NCI-H2171 (cell line): Measurements from ENCODE around the gene ANGPT4.

ENCODE experiments used
- DNase-seq: peaks from one replicate; lab custom pipeline; 2025; lab: John Stamatoyannopoulos, UW

ANGPT4 gene

DNA sequence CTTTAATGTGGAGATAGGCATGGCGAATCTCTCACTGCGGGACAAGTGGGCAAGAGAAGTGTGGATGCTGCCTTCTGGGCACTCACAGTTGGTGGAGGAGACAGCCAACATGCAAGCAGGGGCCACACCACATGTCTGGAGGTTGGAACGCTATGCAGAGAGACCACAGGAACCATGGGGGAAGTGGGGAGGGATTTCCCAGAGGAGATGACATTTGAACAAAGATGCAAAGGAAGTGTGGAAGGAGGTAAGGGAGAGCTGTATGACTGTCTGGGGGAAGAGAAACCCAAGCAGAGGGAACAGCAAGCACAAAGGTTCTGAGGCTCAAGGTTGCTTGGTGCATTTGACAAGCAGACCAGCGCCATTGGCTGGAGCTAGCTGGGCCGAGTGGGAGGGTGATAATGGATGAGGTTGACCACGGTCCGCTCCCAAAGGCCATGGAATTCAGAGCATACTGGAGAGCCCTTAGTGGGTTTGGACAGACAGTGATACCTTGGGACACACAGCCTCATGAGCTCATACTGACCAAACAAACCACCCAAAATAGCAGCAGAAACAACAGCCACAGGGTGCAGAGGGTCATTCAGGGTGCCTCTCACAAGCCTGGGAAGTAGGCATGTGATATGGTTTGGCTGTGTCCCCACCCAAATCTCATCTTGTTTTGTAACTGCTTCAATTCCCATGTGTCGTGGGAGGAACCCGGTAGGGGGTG, 90.3 kb downstream of the ANGPT4 start:
- no peak for DNase-seq

DNA sequence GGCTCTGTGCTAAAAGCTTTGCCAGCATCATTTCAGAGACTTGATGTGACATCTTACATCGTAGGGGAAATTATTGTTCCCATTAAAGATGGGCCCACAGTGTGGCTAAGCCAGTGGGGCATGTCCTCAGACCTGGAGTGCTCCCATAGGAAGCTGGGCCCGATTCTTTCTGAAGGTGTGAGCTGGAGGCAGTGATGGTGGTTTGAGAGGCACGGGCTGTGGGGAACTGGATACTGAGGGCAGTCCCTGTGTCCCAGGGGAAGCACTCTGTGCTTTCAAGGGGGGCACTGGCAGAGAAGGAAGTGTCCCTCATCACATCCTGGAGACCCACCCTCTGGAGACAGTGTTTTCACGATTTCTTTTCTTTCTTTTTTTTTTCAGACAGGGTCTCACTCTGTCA, 91.2 kb downstream of the ANGPT4 start:
- DNase-seq, result no peak

DNA sequence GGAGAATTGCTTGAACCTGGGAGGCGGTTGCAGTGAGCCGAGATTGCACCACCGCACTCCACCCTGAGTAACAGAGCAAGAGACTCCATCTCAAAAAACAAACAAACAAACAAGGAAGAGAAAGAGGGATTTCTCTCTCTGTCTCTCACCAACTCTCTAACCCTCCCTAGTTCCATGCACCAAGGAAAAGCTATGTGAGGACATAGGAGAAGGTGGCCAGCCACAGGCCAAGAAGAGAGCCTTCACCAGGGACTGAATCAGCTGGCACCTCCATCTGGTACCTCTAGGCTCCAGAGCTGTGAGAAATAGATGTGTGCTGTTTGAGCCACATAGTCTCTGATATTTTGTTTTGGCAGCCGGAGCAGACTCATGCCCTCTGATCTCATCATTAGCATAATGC, 91.6 kb downstream of the ANGPT4 start:
- no peak for DNase-seq

DNA sequence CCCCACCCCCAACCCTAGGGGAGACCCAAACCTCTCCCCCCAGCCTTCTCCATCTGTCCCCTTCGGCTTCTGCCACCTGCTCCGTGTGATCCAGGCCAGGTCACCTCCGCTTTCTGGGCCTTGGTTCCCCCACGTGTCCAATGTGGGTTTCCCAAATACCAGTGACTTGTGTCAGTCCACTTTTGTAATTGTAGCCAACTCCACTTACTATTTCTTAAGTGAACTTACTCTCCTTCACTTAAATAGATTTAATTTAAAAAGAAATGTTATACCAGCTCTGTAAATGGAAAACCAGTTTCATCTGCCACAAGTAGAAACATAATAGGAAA, 92.6 kb downstream of the ANGPT4 start:
- no peak for DNase-seq

DNA sequence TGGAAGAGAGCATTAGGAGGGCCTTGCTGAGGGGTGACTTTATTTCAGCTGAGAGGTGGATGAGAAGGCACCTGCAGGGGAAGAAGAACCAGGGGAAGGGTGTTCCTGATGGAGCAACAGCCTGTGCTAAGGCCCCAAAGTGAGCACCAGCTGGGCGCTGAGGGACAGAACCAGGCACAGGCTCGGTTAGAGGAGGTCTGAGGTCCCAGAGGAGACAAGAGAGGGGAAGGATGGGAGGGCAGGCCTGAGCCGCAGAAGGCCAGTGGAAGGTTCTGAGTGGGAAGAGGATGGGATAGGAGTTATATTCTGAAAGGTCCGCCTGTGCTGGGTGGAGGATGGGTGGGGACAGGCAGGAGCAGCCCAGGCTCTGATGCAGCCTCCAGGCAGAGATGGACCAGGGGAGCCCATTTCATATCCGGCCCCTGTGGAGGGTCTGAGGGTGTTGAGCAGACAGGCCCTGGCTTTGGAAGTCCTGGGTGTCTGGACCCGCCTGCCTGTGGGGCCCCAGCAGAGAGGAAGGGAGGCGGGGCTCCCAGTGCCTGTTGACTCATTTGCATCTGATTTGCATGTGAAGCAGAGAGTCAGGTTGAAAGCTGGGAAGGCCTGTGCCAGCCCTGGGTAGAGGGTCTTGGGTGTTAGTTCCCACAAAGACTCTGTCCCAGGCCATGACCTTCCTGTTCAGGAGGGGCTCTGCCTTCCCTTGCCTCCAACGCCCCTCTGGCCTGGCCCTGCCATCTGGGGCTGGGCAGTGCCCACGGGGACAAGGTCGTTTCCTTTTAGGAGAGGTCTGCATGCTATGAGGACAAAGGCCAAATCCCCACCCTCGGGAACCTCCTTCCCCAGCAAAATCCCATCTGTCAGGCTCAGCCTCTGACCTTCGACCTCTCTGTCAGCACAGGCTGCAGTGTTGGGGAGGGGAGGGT, 93.2 kb downstream of the ANGPT4 start:
- no peak for DNase-seq

DNA sequence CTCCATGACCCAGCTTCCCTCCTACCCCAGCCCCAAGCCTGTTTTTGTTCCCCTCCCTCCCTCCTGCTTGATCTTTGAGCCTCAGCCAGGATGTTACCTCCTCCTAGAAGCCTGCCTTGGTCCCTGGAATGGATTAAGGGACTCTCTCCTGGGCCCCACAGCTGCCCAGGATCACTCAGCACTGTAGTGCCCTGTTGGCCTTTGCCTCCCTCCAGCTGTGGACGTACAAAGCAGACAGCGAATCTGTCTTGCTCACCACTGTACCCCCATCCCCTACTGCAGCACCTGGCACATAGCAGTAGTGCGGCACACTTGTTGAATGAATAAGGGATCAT, 94.4 kb downstream of the ANGPT4 start:
- no peak for DNase-seq

DNA sequence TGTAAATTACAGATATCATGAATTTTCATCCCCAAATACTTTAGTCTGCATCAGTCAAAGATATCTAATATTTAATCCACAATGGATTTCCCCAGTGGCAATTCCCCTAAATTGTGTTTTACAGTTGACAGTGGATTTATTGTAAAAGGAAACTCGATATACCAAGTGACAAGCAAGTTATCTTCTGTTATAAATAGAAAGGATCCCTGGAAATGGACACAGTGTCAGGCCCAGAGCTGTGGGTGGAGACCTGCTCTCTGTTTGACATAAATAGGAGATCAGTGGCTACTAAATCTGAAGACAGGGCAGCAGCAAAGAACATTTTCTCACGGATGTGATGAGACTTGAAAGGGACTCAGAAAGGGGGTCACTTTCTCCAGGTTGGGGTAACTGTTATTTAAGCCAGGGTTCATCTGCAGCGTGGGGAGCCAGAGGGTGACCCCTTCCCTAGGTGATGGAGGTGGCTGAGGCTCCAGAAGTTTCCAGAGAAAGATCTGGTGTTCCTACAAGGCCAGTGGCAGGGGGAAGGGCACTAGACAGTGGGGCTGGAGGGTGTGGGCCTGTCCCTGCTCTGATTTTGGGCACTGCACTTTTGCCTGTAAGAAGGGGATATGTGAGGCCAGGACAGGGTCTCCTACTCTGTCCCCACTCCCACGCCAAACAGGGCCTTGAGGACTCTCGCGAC, 94.9 kb downstream of the ANGPT4 start:
- no peak for DNase-seq

DNA sequence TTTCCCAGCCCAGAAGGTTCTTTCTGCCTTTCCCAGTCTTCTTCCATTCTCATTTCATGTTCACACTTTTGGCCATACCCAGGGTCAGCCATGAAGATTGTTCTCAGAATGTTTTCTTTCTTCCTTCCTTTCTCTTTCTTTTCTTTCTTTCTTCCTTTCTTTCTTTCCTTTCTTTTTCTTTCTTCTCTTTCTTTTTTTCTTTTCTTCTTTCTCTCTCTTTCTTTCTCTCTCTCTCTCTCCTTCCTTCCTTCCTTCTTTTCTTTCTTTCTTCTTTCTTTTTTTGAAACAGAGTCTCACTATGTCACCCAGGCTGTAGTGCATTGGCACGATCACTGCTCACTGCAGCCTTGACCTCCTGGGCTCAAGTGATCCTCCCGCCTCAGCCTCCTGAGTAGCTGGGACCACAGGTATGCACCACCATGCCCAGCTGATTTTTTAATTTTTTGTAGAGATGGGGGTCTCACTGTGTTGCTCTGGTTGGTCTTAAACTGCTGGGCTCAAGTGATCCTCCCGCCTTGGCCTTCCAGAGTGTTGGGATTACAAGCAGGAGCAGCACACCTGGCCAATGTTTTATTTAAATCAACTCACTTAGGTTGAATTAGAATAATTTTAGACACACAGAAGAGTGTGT, 95.7 kb downstream of the ANGPT4 start:
- DNase-seq, result no peak
